Measurements from ENCODE around the gene P3H1.

Gene P3H1

DNA sequence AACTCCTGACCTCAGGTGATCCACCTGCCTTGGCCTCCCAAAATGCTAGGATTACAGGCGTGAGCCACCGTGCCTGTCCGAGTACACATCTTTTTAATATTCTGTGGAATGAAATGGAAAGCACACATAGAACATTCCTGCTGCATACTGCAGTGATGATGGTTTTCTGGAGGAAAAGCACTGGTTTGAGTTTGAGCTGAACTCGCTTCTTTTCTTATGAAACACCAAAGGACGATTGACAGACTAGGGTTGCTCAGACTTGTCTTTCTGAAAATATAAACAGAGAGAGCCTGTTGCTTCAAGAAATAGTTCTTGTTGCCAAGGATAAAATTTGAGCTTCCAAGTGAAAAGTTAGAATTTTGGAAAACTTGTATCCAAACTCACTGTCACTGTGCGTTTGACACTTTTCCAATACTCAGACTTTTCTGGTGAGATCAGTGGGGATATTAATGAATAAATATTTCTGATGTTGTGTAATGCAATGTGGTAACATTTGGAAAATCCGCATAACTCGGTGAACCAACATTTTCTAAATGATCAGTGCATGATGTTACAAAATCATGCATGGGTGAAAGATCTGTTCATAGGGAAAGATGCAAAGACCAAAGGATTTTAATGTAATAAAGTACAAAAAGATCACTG is 35.1 kb upstream of the P3H1 start:
- TF ChIP-seq POLR2AphosphoS5 (IDR thresholded peaks at IDR 0.05; ENCODE audit: low read depth, low read length) = no peak
- TF ChIP-seq TAF1 (IDR thresholded peaks at IDR 0.05; ENCODE audit: borderline replicate concordance, insufficient read depth, low read length) = no peak
- TF ChIP-seq FOXP2 (optimal IDR thresholded peaks at IDR 0.05; ENCODE audit: borderline replicate concordance, extremely low read depth, extremely low read length, insufficient read depth) = no peak
- TF ChIP-seq, protein P1, sequence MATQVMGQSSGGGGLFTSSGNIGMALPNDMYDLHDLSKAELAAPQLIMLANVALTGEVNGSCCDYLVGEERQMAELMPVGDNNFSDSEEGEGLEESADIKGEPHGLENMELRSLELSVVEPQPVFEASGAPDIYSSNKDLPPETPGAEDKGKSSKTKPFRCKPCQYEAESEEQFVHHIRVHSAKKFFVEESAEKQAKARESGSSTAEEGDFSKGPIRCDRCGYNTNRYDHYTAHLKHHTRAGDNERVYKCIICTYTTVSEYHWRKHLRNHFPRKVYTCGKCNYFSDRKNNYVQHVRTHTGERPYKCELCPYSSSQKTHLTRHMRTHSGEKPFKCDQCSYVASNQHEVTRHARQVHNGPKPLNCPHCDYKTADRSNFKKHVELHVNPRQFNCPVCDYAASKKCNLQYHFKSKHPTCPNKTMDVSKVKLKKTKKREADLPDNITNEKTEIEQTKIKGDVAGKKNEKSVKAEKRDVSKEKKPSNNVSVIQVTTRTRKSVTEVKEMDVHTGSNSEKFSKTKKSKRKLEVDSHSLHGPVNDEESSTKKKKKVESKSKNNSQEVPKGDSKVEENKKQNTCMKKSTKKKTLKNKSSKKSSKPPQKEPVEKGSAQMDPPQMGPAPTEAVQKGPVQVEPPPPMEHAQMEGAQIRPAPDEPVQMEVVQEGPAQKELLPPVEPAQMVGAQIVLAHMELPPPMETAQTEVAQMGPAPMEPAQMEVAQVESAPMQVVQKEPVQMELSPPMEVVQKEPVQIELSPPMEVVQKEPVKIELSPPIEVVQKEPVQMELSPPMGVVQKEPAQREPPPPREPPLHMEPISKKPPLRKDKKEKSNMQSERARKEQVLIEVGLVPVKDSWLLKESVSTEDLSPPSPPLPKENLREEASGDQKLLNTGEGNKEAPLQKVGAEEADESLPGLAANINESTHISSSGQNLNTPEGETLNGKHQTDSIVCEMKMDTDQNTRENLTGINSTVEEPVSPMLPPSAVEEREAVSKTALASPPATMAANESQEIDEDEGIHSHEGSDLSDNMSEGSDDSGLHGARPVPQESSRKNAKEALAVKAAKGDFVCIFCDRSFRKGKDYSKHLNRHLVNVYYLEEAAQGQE (IDR thresholded peaks at IDR 0.05; ENCODE audit: insufficient read depth in 1 of 2, low read depth in 2 of 2, low read length in 2 of 2) = no peak

DNA sequence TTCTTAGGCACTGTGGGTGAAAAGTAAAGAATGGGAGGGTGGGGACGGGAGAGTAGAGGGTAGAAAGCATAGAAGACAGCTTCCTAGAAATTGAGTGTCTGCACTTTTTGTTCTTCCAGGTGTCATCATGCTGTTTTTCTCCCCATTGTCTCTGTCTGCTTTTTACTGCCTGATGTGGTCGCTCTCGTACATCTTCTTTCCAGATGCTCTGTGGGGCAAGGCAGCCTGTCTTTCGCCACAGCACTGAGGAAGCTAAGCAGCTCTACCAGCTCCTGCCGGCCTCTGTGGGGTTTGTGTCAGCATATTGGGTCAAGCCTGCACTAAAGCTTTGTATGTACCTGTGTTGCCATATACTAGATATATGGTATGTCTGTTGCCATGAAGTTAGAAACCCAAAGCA is 31.2 kb upstream of the P3H1 start:
- TF ChIP-seq POLR2AphosphoS5 (IDR thresholded peaks at IDR 0.05; ENCODE audit: low read depth, low read length) (no peak), FOXP2 (optimal IDR thresholded peaks at IDR 0.05; ENCODE audit: borderline replicate concordance, extremely low read depth, extremely low read length, insufficient read depth) (no peak), SIN3A (IDR thresholded peaks at IDR 0.05; ENCODE audit: borderline replicate concordance, insufficient read depth, low read length) (no peak), TAF1 (IDR thresholded peaks at IDR 0.05; ENCODE audit: borderline replicate concordance, insufficient read depth, low read length) (no peak)
- TF ChIP-seq, protein P1 (IDR thresholded peaks at IDR 0.05; ENCODE audit: insufficient read depth in 1 of 2, low read depth in 2 of 2, low read length in 2 of 2) = no peak

DNA sequence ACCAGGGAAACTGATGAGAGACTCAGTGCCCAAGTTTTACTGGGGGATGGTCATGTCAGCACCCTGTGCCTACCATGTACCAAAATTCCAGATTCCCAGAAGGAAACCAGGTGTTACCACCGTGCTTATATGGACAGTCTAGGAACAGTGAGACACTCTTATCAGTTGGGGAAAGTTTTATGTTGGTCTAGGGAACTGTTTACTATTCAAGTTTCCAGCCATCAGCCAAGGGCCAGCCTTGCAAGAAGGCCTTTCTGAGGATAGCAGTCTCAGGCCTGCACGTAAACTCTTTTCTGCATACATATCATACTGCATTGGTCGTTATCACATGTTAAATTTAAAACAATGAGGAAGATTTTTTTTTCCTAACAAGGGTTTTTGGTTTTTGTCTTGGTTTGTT is 30.6 kb upstream of the P3H1 start:
- no peak for TF ChIP-seq POLR2AphosphoS5 (IDR thresholded peaks at IDR 0.05; ENCODE audit: low read depth, low read length)
- TF ChIP-seq FOXP2 (optimal IDR thresholded peaks at IDR 0.05; ENCODE audit: borderline replicate concordance, extremely low read depth, extremely low read length, insufficient read depth) = no peak
- TF ChIP-seq, protein P1 (IDR thresholded peaks at IDR 0.05; ENCODE audit: insufficient read depth in 1 of 2, low read depth in 2 of 2, low read length in 2 of 2) = no peak
- TF ChIP-seq TAF1 (IDR thresholded peaks at IDR 0.05; ENCODE audit: borderline replicate concordance, insufficient read depth, low read length) = no peak
- no peak for TF ChIP-seq SIN3A (IDR thresholded peaks at IDR 0.05; ENCODE audit: borderline replicate concordance, insufficient read depth, low read length)

DNA sequence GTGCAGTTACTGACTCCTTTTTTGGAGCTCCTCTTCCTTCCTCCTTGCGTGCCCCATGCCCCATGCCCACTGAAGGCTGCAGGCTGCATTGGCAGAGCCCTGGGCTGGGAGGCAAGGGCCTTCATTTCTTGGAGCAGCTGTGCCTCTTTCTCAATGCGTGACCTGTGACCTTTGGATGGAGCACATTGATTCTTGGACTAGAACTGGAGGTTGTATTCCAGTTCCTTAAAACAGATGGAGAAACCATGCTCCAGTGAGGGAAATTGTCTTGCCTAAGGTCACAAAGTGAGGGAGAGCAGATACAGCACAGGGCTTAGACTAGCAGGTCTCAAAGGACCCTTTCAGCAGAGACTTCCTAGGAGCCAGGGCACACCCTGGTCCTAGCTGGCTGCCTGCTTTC is 27.0 kb upstream of the P3H1 start:
- TF ChIP-seq, protein P1 (IDR thresholded peaks at IDR 0.05; ENCODE audit: insufficient read depth in 1 of 2, low read depth in 2 of 2, low read length in 2 of 2) = no peak
- TF ChIP-seq POLR2AphosphoS5 (IDR thresholded peaks at IDR 0.05; ENCODE audit: low read depth, low read length) (no peak), SIN3A (IDR thresholded peaks at IDR 0.05; ENCODE audit: borderline replicate concordance, insufficient read depth, low read length) (no peak), FOXP2 (optimal IDR thresholded peaks at IDR 0.05; ENCODE audit: borderline replicate concordance, extremely low read depth, extremely low read length, insufficient read depth) (no peak), TAF1 (IDR thresholded peaks at IDR 0.05; ENCODE audit: borderline replicate concordance, insufficient read depth, low read length) (no peak)

All from PFSK-1 (cell line).